ENCODE results near the gene ZNF469. TPM values are rescaled to one million over a fixed set of nuclear protein-coding genes. Genes with fewer than 3 reads are reported as not detected.
"Not testable (repeated sequence)": the region's sequence is repeated elsewhere in the genome, so short reads cannot be mapped to it uniquely, and the experiment has no call there.

Gene ZNF469
- polyA plus RNA-seq, 1 donor: 1.2 TPM

DNA sequence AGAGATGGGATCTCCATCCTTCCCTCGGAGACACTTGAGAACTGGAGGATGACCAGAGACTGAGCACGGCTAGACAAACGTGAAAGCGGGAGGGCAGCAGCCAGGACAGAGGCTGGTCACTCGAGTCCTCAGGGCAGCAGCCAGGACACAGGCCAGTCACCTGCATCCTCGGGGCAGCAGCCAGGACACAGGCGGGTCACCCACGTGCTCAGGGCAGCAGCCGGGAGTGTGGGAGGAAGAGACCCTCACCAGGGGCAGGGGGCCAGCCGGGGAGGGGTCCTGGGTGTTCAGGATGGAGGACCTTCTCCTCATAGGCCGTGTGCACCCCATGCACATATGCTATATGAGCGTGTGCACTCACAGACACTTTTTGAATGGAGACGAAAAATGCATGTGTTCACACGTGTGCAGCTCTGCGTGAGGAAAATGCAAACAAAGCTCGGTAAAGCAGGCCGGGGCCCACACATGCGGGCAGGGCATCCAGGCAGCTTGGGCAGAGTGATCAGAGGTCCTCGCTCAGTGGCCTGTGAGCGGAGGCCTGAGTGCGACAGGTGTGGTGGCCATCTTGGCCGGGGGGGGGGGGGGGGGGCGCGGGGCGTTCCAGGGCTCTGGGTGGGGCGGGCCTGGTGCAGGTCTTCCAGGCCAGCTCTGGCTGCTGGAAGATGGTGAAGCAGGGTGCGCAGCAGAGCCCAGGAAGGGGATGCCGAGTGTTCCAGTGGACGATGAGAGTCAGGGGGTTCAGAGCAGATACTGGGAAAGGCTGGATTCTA is 26.7 kb downstream of the ZNF469 start:
- DNase-seq: no peak

DNA sequence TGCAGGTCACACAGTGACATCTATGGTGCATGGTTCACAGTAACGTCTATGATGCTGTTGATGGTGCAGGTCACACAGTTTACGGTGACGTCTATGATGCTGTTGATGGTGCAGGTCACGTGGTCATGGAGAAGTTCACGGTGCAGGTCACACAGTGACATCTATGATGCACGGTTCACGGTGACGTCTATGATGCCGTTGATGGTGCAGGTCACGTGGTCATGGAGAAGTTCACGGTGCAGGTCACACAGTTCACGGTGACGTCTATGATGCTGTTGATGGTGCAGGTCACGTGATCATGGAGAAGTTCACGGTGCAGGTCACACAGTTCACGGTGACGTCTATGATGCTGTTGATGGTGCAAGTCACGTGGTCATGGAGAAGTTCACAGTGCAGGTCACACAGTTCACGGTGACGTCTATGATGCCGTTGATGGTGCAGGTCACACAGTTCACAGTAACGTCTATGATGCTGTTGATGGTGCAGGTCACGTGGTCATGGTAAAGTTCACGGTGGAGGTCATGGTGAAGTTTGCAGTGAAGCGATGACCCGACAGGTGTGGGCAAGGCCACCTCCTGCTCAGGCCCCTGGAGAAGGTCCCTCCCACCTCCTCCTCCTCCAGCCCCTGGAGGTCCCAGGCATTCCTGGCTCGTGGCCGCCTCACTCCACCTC is 27.7 kb downstream of the ZNF469 start:
- DNase-seq: not testable (repeated sequence)

DNA sequence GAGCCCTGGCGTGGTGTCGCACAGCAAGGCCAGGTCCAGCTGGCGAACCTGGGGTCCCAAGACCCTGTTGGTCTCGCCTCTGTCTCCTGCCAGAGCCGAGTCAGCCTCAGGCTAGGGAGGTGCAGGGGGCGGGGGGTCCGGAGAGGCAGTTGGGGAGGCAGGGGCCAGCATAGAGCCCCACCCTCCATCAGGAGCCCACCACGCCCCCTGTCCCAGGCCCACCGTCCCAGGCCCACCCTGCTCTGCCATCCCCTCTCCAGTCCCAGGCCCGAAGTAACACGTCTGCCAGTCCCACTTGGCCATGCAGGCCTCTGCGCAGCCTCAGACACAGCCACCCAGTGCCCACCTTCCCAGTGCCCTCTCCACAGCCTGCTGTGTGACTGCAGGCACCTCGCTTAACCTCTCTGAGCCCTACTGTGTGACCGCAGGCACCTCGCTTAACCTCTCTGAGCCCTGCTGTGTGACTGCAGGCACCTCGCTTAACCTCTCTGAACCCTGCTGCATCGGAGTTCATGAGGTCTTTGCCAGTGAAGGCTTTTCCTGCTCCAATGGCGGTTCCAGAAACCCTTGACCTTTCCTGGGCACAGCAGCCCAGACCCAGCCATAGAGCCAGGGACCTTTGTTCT is 29.3 kb downstream of the ZNF469 start:
- DNase-seq: no peak

DNA sequence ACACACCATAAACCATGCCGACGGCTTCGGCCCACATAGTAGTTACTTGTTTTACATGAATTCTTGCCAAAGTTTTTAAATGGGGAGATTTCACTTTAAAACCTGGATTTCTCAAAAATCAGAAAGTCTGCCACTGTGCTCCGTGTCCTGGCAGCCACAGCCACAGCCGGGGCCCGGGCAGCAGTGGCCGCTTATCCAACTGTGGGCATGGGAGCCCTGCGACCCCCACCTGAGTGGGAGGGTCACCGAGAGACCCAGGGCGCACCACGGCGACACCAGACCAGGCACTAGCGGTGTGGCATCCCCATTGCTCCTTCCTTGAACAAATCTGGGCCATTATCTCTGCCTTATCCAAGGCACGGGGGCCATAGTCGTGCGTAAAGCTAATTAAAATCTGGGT is 30.0 kb downstream of the ZNF469 start:
- no peak for DNase-seq

DNA sequence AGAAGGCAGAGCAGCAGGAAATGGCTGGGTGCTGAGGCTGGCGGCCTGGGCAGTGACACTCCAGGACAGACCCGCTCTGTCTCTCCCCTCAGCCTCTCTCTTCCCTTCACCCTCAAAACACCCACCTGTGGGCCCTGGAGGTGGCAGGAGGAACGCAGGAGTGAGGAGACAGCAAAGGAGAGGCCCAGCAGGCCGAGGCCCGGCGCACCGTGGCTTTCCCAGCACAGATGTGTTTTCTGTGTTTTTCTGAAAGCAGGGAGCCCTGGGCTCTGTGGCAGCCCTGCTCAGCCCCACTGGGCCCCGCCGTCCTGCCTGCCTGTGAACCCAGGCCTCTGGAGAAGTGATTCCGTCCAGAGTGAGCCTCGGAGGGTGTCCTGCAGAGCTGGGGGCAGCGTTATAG is 30.5 kb downstream of the ZNF469 start:
- DNase-seq: no peak

DNA sequence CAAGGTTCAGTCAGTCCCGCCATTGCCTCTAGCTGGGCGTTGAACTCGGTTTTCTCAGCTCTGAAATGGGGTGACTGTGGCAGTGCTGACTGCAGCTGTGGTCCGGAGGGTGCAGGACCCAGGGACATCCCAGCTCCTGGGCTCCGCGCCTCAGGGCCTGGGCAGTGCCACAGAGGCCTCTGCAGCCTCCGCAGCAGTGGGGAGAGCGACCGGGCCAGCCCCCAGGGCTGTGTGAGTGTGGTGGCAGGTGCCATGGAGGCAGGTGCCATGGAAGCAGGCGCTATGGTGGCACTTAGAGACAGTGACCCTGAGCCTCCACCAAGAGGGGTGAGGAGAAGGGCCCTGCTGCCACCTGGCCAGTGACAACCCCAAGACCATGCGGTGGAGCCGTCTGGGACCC is 30.9 kb downstream of the ZNF469 start:
- DNase-seq: no peak

DNA sequence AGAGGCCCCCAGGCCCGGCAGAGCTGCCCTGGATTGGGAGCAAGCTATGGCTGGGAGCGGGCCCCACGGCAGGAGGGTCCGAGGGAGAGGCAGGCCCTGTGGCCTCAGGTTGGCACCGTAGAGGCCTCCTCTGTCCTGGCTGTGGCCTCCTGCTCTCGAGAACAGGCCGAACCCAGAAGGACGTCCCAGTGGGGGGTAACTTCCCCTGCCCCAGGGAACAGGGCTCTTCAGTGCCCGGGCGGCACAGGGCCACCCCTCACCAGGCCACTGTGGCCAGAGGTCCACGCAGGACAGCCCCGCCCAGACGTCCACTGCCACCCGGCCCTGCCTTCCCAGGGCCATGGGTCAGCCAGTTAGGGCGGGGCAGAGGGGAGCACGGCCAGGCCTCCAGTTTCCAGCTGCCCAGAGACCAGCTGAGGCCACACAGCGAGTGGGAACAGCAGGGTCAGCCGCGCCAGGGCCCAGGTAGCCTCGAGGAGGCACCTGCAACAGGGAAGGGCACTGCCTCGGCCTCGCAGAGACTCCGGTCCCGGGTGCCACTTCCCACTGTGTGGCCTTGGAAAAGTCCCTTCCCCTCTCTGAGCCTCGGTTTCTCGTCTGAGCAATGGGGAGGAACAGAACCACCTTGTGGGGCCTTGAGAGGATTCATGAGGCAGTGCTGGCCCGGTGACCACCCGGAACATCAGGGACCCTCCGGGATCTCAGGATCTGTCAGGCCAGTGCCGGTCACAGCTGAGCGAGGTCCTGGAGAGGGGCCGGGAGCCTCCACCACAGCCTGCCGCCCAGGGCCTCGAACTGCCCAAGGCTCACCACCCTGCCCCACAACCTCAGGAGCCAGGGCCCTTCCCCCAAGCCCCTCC is 32.0 kb downstream of the ZNF469 start:
- no peak for DNase-seq

DNA sequence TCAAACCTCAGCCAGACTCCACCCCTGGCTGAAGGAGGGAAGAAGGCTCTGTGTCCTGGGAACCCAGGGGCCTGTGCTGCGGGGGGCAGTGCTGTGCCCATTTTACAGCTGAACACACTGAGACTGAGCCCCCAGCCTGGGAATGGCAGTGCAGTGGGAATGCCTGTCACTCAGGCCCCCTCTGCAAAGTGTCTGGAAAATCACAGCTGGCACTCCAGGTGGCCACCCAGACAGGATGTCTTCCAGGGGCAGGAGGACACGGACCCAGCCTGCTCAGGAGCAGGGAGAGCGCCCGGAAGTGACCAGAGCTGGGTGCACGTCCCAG is 32.6 kb downstream of the ZNF469 start:
- DNase-seq: no peak

DNA sequence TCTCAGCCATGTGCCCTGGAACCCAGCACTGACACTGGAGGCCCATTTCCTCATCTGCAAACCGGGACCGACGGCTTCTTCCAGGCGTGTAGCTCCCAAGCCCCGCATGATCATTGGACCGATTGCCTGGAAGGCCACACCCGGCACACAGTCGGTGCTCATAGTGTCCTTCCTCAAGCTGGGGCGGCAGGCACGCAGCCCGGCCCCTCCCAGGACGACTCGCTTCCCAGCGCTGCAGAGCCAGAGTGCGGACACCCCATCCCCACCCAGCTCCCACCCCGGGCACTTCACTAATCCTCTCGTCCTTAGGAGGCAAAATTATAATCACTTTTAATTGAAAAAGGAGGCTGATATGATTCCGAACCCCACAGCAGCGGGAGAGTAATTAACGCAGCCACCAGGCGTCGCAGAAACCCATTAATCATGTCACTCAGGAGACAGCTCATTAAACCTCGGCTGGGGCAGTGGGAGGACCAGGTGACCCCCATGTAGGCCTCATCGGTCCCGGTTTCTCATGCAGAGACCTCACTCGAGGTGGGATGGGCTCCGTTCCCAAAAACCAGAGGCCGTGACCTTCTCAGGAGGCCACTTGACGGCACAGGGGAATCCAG is 33.1 kb downstream of the ZNF469 start:
- no peak for DNase-seq

DNA sequence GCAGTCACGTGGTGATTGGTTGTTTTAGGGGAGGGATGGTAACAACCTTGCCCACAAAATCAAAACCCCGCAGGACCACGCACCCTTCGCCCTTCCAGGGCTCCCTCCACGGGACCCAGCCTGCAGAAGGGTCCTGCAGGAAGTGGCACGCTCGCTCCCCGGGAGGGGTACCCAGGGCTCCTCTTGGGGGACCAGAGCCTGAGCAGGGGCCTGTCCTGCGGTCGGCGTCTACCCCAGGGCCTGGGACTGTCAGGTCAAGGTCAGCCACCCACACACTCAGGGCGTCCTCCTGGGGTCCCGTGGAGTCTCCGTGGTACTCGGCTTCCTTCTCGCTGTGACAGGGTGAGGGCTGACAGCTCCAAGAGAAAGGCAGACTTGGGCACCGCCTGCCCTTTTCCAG is 33.9 kb downstream of the ZNF469 start:
- DNase-seq: no peak

DNA sequence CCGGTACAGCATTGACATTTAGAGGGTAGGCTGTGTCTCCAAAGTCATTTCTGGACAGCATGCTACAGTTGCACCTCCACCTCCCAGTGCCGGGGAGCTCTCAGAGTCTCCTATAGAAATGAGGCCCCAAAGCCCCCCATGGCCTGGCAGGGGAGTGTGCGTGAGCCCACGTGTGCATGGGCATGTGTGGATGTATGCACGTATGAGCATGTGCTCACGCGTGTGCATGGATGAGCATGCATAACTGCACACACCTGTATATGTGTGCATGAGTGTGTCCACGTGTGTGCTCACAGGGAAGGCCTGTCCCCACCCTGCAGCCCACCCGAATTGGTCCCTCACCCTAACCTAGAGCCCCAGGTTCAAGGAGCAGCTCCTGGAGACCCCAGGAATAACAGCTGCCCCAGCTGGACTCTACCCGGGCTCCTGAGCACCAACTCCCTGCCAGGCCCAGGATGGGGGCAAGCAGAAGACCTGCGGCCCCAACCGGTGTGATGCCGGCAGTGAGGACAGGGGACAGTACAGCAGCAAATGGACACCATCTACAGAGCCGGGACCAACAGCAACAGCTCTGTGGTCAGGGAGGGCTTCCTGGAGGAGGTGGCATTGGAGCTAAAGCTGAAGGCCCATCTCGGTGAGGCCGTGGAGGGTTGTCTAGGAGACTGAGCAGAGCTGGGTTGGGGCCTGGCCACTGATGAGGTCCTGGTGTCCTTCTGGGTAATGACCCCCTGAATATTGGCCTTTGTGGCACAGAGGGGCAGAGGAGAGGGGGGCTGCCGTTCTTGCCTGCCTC is 35.1 kb downstream of the ZNF469 start:
- no peak for DNase-seq

DNA sequence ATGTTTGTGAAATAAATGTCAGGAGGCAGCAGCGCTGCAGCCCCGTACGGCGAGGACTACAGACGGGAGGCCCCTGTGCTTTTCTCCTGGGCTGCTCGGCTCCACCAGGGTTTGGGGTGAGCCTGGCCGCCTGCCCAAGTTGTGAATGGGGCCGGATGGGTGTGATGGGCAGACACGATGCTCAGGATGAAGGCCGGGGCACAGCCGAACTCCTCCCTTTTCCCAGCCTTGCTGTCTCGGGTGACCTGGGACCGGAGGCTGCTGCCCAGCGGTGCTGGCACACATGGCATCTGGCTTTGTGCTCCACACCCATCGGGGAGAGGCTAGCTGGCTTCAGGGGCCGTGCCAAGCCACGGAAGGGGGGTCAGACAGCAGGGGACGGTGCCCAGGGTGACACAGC is 36.1 kb downstream of the ZNF469 start:
- no peak for DNase-seq

DNA sequence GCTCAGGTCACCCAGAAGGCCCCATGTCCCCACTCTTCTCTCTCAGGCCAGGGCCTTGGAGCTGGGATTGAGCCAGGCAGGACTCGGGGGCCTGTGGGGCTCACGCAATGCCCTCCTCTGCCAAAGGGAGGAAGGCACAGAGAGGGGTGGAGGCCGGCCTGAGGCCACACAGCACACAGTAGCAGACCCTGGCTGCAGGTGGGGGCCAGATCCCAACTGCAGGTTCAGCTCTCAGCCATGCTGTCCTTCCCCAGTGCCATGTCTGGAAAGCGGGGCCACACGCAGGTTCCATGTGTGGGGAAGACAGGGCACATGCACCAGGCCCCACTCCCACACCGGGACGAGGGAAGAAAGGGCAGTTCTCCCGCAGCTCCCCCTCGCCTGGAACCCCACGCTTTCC is 37.0 kb downstream of the ZNF469 start:
- DNase-seq: no peak

DNA sequence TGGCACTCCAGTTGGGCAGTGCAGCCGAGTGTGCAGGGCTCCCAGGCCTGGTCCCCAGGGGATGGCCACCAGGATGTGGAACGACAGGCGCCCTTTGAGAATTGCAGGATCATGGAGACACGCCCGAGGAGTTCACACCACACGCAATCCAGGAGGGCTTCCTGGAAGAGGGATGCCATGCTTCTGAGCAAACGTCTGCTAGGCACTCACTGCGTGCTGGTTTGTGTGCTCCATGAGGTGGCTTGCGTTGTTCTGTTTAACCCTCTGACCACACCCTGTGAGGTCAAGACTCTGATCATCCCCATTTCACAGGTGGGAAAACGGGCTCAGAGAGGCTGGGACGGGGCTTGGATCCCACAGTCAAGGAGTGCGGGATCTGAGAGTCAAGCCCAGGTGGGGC is 37.7 kb downstream of the ZNF469 start:
- DNase-seq: no peak

DNA sequence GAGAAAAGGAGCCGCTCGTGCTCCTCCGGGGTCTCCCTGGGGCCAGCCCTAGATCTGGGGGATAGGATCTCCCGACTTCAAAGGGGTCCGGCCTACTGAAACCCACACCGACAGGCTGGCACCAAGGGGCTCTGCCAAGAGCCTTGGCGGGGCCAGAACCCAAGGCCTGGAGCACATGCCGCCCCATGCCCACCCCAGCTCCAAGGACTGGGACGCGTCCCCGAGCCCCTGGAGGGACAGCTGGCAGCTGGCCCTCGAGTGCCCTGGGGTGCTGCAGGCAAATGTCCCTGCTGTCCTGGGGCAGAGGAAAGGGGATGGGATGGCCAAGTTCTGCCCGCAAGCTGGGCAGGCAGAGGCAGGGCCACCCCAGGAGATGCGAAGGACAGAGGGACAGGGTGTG is 38.5 kb downstream of the ZNF469 start:
- DNase-seq: no peak

DNA sequence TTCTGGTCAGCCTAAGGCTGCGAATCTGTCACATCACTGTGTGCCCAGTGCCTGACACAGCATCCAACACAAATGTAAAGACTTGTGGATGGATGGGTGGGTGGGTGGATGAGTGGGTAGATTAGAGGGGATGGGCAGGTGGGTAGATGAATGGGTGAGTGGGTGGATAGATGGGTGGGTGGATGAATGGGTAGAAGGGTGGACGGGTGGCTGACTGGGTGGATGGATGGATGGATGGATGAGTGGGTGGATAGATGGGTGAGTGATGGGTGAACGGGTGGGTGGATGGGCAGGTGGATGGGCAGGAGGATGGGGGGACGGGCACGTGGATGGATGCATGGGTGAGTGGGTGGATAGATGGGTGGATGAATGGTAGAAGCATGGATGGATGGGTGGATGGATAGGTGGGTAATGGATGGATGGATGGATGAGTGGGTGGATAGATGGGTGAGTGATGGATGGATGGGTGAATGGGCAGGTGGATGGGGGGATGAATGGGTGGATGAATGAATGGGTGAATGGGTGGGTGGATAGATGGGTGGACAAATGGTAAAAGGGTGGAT is 39.2 kb downstream of the ZNF469 start:
- DNase-seq: no peak

DNA sequence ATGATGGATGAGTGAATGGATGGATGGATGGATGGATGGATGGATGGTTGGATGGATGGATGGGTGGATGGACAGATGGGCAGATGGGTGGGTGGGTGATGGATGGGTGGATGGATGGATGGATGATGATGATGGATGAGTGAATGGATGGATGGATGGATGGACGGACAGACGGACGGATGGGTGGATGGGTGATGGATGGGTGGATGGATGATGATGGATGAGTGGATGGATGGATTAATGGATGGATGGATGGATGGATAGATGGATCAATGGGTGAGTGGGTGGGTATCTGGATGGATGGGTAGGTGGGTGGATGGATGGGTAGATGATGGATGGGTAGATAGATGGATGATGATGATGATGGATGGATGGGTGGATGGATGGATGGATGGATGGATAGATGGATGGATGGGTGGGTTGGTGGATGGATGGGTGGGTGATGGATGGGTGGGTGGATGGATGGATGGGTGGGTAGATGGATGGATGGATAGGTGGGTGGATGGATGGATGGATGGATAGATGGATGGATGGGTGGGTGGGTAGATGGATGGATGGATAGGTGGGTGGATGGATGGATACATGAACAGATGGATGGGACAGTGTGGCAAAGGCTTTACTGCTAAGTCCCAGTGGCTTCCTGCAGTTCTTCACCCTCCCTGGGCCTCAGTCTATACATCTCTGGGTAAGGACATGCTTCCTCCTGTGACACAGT is 40.1 kb downstream of the ZNF469 start:
- DNase-seq: no peak

DNA sequence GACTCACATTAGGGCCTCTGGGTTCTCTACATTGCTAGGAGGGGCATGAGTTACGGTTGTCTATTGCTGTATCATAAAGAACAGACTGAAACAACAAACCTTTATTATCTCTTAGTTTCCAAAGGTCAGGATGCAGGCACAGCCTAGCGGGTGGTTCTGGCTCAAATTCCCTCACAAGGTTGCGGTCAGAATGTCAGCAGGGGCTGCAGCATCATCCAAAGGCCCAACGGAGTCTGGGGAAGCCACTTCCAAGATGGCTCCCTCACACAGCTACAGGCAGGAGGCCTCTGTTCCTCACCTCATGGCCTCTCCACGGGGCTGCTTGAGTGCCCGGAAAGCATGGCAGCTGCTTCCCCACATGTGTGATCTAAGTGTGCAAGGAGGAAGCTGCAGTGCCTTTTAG is 40.7 kb downstream of the ZNF469 start:
- DNase-seq: no peak

DNA sequence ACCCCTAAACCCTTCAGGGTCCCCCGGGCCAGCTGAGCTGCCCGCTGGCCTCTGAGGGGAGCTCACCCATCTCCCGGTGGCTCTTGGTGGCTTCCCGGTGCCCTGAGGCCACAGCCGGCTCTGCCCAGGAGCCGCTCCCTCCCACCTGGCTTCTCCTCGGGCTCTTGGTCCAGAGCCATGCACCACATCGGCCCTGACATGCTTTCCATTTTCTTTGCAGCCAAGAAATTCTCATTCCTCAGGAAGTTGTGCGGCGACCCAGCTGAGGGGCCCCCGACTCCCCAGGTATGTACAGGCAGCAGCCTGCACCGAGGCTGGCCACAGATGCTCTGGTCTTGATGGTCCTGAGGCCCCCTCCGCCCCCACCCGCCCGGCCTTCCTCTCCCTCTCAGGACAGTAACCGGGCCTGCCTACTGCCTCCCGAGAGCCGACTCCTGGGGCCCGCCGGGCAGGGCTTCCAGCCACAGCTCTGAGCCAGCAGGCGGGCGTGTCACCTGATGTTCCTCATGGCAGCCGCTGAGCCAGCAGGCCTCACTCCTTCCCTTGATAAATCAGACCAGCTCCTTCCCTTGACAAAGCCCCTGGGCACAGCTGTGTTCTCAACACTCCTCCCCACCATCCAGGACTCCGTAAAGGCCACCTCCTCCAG is 42.0 kb downstream of the ZNF469 start:
- DNase-seq: no peak

DNA sequence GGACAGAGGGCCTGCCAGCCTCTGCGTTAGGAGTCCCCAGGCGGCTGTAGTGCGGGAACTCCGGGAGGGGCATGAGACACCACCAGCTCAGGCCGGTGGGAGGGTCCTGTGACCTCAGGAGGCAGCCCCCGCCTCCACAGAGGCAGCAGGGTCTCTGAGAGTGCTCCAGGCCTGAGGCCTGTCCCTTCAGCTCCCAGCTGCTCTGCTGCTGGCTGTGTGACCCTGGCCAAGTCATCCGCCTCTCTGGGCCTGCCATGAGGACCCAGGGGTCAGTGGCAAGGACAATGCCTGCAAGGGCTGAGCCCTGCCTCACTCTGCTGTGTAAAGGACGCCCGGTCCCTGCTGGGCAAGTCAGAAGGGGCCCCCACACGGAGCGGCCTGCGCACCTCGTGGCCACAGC is 43.3 kb downstream of the ZNF469 start:
- DNase-seq: no peak

Measured in left kidney (tissue), 2 donors.